NCI-H2227 (cell line): ENCODE measurements around the gene PLD5.
"Not testable (repeated sequence)": the region's sequence is repeated elsewhere in the genome, so short reads cannot be mapped to it uniquely, and the experiment has no call there.

Source experiments
- DNase-seq: peaks from one replicate; lab custom pipeline; 2025; ENCODE audit not compliant: unreplicated experiment; lab: John Stamatoyannopoulos, UW

Gene PLD5

DNA sequence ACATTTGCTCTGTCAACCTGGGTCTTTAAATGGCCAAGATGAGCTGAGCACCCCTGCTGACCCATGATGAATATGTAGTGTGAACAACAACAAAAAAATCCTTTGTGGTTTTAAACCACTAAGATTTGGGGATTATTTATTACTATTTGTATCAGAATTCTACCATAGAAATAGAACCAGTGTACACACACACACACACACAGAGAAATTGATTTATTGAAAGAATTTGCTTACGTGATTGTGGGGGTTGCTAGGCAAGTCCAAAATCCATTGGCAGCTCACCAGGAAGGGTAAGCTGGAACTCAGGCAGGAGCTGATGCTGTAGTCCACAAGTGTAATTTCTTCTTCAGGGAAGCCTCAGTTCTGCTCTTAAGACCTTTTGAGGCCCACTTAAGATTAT is 443.1 kb downstream of the PLD5 start:
- DNase-seq = no peak

GRCh38 chr1:242065813-242066212 is 458.7 kb downstream of the PLD5 start:
- no peak for DNase-seq

DNA sequence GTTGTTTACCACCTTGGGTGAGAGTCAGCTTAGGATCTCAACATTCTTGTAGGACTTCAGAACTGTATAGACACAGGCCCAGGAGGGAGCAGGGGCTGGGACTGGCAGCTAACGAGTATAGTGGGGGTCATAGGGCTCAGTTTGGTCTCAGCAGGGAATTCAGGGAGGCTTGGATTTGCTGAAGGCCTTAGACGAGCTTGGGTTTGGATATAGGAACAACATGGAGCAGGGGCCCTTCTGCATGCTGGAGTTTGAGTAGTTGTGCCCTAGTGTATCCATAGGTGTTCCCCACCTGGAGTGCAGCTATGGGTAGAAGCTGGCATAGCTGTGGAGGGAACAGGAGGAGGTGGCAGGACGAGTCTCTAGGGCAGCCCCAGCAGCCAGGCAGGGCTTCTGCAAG is 462.2 kb downstream of the PLD5 start:
- DNase-seq = no peak

- DNase-seq = no peak
Measured at GRCh38 chr1:242059976-242060375, 464.5 kb downstream of the PLD5 start.

DNA sequence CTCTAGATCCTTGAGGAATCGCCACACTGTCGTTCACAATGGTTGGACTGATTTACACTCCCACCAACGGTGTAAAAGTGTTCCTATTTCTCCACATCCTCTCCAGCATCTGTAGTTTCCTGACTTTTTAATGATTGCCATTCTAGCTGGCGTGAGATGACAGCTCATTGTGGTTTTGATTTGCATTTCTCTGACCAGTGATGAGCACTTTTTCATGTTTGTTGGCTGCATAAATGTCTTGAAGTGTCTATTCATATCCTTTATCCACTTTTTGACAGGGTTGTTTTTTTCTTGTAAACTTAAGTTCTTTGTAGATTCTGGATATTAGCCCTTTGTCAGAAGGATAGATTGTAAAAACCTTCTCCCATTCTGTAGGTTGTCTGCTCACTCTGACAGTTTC is 465.9 kb downstream of the PLD5 start:
- not testable (repeated sequence) for DNase-seq

- DNase-seq = not testable (repeated sequence)
Measured at GRCh38 chr1:242058181-242058580, 466.3 kb downstream of the PLD5 start.

GRCh38 chr1:242057745-242058115 is 466.8 kb downstream of the PLD5 start:
- DNase-seq = no peak

DNA sequence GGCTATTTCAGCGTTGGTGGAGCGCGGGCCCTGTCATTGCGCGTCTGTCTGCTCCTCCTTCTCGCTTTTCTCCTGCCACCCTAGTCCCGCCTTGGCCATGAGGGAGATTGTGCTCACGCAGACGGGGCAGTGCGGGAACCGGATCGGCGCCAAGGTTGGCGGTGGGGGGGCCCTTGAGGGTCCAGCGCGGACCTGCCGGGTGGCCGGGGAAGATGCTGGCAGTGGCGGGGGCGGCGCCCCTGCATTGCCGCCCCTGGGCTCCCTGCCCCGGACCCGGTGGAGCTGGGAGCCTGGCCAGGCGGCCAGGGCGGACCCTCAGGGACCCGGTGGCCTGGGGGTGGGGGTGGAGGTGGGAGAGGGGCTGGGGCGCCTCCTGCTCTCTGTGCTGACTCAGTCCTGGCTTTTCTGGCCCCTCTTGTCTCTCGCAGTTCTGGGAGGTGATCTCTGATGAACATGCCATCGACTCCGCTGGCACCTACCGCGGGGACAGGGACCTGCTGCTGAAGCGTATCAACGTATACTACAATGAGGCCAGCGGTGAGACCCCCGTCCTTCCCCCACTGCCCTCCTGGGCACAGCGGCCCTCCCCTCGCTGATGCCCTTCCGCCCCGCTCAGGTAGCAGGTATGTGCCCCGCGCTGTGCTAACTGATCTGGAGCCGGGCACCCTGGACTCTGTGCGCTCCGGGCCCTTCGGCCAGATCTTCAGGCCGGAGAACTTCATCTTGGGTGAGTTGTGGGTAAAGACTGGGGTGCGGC is 467.3 kb downstream of the PLD5 start:
- DNase-seq = no peak

DNA sequence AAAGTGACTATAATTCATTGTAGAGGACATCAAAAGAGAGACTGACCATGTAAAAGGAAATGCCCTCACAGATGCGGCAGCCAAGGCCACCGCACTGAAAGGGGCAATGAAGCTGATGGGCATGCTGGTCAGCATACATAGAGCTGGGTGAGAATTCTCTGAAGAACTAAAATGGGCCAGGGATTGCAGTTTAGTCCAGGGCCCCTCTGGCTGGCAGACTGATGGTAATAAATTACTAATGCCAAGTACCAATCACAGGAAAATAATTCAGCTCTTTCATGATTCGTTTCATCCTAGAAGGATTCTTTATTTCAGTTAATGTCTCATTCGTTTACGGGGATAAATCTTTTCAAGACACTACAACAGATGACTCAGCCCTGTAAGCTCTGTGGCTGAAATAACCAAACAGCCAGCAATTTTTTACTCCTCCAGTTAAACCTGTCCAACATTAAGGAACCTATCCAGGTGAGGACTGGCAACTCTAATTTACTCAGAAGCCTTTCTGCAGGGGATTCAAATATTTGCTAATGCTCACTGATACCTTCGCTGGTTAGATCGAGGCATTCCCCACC is 468.7 kb downstream of the PLD5 start:
- no peak for DNase-seq

- DNase-seq = no peak
Measured at GRCh38 chr1:242043165-242043564, 481.3 kb downstream of the PLD5 start.

DNA sequence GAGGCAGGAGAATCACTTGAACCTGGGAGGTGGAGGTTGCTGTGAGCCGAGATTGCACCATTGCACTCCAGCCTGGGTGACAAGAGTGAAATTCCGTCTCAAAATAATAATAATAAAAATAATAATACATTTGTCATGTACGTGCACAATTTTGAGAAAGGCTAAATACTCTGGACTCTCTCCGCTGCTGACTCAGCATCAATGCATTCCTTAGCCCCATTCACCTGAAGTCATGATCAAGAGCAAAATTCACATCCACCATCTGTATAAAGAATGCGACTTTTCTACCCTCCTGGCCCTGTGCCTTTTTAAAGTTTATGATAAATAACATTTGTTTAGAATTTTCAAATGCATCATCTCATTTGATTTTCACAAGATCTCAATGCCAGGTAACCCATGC is 490.1 kb downstream of the PLD5 start:
- DNase-seq = no peak

GRCh38 chr1:242033447-242033846 is 491.1 kb downstream of the PLD5 start:
- DNase-seq = no peak
